BJ (cell line): Measurements from ENCODE around the gene FKBP15. TPM values are rescaled to one million over a fixed set of nuclear protein-coding genes. Genes with fewer than 3 reads are reported as not detected.

ENCODE experiments used
- CTCF ChIA-PET: fragments of 350-600 bp; formaldehyde crosslinking; extraction: SDS; loops from one replicate; lab custom pipeline; 2021; ENCODE audit warnings: antibody characterized with exemption, inconsistent platforms; lab: Yijun Ruan, JAX
- POLR2A ChIA-PET: fragments of 300-600 bp; sonication (Branson Sonifier 250); formaldehyde crosslinking; extraction: SDS; loops from one replicate; lab custom pipeline; 2021; ENCODE audit warnings: antibody characterized with exemption; lab: Charles Lee
- DNase-seq: peaks from one replicate; pipeline ENCODE4 v3.0.0-alpha.2; 2011; ENCODE audit warnings: low read depth
- H3K27me3 ChIP-seq: 2 replicates; pipeline ENCODE4 v1.6.0; 2011; ENCODE audit warnings: low read length; ENCODE audit not compliant: control insufficient read depth, insufficient read depth
- H3K36me3 ChIP-seq: 2 replicates; pipeline ENCODE4 v1.5.1; 2011; ENCODE audit warnings: low read length; ENCODE audit not compliant: control insufficient read depth, insufficient read depth
- H3K4me3 ChIP-seq: 2 replicates; pipeline ENCODE4 v1.5.1; 2011; ENCODE audit warnings: low read depth, mild to moderate bottlenecking, control low read depth, low read length
- polyA plus RNA-seq: library from polyadenylated mRNA; depleted of rRNA; stranded (reverse); fragments of >200 nt; gene quantifications from 2 replicates; pipeline ENCODE4 v1.2.3, GENCODE V29; 2011
- TF ChIP-seq, protein P1 (sequence below): IDR thresholded peaks from 2 replicates; pipeline ENCODE4 v1.5.1; 2011; ENCODE audit warnings: low read depth, mild to moderate bottlenecking, control low read depth, inconsistent platforms, low read length, moderate library complexity; ENCODE audit not compliant: insufficient read depth

FKBP15 gene
- polyA plus RNA-seq, 1 experiment, result 45.0 TPM

- Histone ChIP-seq H3K4me3 (no peak overlapping the region), H3K27me3 (no peaks in the 10 kb centered on the region), H3K36me3 (peaks cover 18% of the 10 kb centered on the region)
- ChIA-PET CTCF (no interaction called here), POLR2A (no interaction called here)
- TF ChIP-seq, protein P1, sequence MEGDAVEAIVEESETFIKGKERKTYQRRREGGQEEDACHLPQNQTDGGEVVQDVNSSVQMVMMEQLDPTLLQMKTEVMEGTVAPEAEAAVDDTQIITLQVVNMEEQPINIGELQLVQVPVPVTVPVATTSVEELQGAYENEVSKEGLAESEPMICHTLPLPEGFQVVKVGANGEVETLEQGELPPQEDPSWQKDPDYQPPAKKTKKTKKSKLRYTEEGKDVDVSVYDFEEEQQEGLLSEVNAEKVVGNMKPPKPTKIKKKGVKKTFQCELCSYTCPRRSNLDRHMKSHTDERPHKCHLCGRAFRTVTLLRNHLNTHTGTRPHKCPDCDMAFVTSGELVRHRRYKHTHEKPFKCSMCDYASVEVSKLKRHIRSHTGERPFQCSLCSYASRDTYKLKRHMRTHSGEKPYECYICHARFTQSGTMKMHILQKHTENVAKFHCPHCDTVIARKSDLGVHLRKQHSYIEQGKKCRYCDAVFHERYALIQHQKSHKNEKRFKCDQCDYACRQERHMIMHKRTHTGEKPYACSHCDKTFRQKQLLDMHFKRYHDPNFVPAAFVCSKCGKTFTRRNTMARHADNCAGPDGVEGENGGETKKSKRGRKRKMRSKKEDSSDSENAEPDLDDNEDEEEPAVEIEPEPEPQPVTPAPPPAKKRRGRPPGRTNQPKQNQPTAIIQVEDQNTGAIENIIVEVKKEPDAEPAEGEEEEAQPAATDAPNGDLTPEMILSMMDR, result no peak
- no peak for DNase-seq
These were observed 37.1 kb downstream of the FKBP15 start for GRCh38 chr9:113183956-113184488.

- CTCF ChIA-PET, result no interaction called here
- H3K36me3 ChIP-seq, result peaks cover 19% of the 10 kb centered on the region
These were observed 39.9 kb downstream of the FKBP15 start for GRCh38 chr9:113181165-113181564.

DNA sequence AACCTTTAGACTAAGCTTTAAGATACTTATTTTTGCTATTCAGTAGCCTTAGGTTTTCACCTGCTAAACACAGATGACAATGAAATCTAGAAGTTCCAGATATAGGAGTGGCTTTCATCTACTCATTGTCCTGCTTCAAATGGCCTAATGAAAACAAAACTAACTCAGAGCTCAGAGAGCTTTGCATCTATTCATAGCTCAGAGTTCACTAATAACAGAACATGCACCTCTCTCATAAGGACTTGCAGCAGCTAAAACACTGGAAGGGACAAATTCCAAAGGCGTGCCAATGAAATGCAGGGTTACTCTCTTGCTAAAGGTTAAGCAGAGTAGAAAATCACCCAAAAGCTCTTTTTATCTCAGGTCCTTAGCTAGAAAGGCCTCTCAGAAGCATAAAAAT, 41.2 kb downstream of the FKBP15 start:
- ChIA-PET CTCF (no interaction called here), POLR2A (interaction anchor here (0.7 kb wide), 1 partner anchor 57 kb away, joined by 3 read pairs; no protein-coding TSS in a partner anchor)
- TF ChIP-seq, protein P1, result no peak
- H3K27me3 ChIP-seq, result no peaks in the 10 kb centered on the region
- DNase-seq, result no peak
- H3K36me3 ChIP-seq, result peaks cover 16% of the 10 kb centered on the region
- H3K4me3 ChIP-seq, result no peak overlapping the region

More at GRCh38 chr9:113181165-113181564, 39.9 kb downstream of the FKBP15 start:
- H3K4me3 ChIP-seq, result no peak overlapping the region
- H3K27me3 ChIP-seq, result no peaks in the 10 kb centered on the region
- no peak for DNase-seq
- TF ChIP-seq, protein P1, result no peak
- POLR2A ChIA-PET, result no interaction called here

DNA sequence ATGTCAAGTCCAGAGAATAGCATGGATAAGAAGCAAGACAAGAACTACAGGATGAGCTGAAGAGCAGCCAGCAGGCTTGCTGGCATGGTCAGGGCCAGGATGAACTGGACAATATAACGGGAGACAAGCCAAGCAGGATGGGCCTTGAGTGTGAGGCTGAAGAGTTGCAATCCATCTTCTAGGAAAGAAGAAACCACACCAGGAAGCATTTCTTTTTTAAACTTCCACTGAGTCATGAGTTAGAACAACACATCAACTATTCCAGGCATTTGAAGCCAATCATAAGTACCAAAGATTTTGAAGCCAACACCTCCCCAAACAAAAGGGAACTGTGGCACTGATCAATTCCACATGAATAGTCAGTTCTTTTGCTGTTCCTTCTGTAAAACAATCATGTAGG, 43.0 kb downstream of the FKBP15 start:
- POLR2A ChIA-PET, result no interaction called here
- TF ChIP-seq, protein P1, result no peak
- H3K27me3 ChIP-seq, result no peaks in the 10 kb centered on the region
- CTCF ChIA-PET, result no interaction called here
- H3K4me3 ChIP-seq, result no peak overlapping the region
- peaks cover 14% of the 10 kb centered on the region for H3K36me3 ChIP-seq
- DNase-seq, result no peak

- POLR2A ChIA-PET, result no interaction called here
- CTCF ChIA-PET, result no interaction called here
- Histone ChIP-seq H3K4me3 (no peak overlapping the region), H3K27me3 (no peaks in the 10 kb centered on the region), H3K36me3 (peaks cover 11% of the 10 kb centered on the region)
- DNase-seq, result no peak
- TF ChIP-seq, protein P1, result no peak
These were observed 43.8 kb downstream of the FKBP15 start for GRCh38 chr9:113177251-113177650.
